Heart left ventricle (tissue), 13 donors: Measurements from ENCODE around the gene ALOX5AP.

Experiments used
- POLR2A ChIP-seq, 2 donors: fragments of 450-650 bp; IDR thresholded peaks; one replicate each; pipeline ENCODE4 v1.6.1; 2017; ENCODE audit warnings: antibody characterized with exemption in 2 of 2, mild to moderate bottlenecking in 2 of 2, moderate library complexity in 2 of 2
- TF ChIP-seq, protein P1 (sequence below), 12 donors: fragments of 200-600 bp; sonication (generic) in 4 of 12; IDR thresholded peaks; one replicate each; pipeline versions ENCODE4 v1.5.0 to v1.8.0; 2018 to 2022; ENCODE audit warnings: antibody characterized with exemption in 12 of 12, mild to moderate bottlenecking in 5 of 12
- donor health status: ischemic (EF 13 %, LVEDD 7.1; RV severe dilation, severe dysfunction).
- donor health status: DM: no; HTN: yes; CAD: no.
- donor health status: DM: no; HTN: no; CAD: no.
- donor health status: ischemic (EF 25% LVEDD 6.9; RV normal size, moderate dysfunction).
- donor health status: ischemic (EF 25% LVEDD 5.7; RV mildly dilated, moderate dysfunction).
- donor health status: ischemic (EF 35%, LVEDD 5.7; RV mildly dilated, moderate dysfunction).
- donor health status: nonischemic (EF 11% LVEDD 7.7; RV severe dilation, severe dysfunction).
- donor health status: DM: yes; HTN: yes; CAD: no.
- donor health status: PGD.
- donor health status: ischemic (EF 29% LVEDD 5.4; RV normal size, mild dysfunction).
- donor health status: nonischemic (EF 23%, LVEDD 6.1; RV moderate dilation, normal function).

DNA sequence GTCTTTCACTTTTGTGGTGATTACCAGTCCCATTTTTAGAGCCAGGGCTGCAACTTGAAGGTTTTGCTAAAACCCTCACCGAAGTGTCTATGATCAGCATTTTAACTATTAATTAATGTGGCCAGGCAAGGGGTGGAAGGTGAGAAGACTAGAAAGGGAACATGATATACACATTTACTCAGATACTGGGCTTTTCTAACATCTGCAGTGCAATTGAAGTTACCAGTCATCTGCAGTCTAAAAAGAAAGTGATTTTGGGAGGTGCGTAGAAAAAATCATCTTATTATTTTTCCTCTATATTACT, 481 bp downstream of the ALOX5AP start:
- no peak for TF ChIP-seq POLR2A (IDR thresholded peaks at IDR 0.05)
- TF ChIP-seq, protein P1, sequence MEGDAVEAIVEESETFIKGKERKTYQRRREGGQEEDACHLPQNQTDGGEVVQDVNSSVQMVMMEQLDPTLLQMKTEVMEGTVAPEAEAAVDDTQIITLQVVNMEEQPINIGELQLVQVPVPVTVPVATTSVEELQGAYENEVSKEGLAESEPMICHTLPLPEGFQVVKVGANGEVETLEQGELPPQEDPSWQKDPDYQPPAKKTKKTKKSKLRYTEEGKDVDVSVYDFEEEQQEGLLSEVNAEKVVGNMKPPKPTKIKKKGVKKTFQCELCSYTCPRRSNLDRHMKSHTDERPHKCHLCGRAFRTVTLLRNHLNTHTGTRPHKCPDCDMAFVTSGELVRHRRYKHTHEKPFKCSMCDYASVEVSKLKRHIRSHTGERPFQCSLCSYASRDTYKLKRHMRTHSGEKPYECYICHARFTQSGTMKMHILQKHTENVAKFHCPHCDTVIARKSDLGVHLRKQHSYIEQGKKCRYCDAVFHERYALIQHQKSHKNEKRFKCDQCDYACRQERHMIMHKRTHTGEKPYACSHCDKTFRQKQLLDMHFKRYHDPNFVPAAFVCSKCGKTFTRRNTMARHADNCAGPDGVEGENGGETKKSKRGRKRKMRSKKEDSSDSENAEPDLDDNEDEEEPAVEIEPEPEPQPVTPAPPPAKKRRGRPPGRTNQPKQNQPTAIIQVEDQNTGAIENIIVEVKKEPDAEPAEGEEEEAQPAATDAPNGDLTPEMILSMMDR (IDR thresholded peaks at IDR 0.05) = no peak
